GM21825 (cell line): Measurements from ENCODE around the gene NGEF.

Experiments used
- ATAC-seq: cut with Tn5 transposase; IDR thresholded peaks from one replicate; pipeline ENCODE4 v1.9.1; 2021; ENCODE audit warnings: mild to moderate bottlenecking, moderate library complexity; ENCODE audit not compliant: unreplicated experiment

The NGEF gene

GRCh38 chr2:232901736-232902578 is 111.1 kb downstream of the NGEF start:
- no peak for ATAC-seq

- ATAC-seq = no peak
These were observed 112.0 kb downstream of the NGEF start for GRCh38 chr2:232900811-232901735.

GRCh38 chr2:232898592-232899543 is 114.2 kb downstream of the NGEF start:
- no peak for ATAC-seq

- ATAC-seq = no peak
These were observed 115.3 kb downstream of the NGEF start for GRCh38 chr2:232897598-232898408.

GRCh38 chr2:232896720-232897597 is 116.1 kb downstream of the NGEF start:
- ATAC-seq = no peak

- ATAC-seq = no peak
These were observed 116.9 kb downstream of the NGEF start for GRCh38 chr2:232896111-232896510.

- no peak for ATAC-seq
These were observed 118.3 kb downstream of the NGEF start for GRCh38 chr2:232894746-232895145.

GRCh38 chr2:232894251-232894650 is 118.8 kb downstream of the NGEF start:
- ATAC-seq = no peak

- ATAC-seq = no peak
These were observed 119.2 kb downstream of the NGEF start for GRCh38 chr2:232893834-232894233.

- ATAC-seq = no peak
These were observed 120.2 kb downstream of the NGEF start for GRCh38 chr2:232892843-232893242.

- ATAC-seq = no peak
These were observed 120.8 kb downstream of the NGEF start for GRCh38 chr2:232892221-232892620.

GRCh38 chr2:232891621-232892071 is 121.4 kb downstream of the NGEF start:
- ATAC-seq = no peak

- ATAC-seq = no peak
These were observed 122.0 kb downstream of the NGEF start for GRCh38 chr2:232890896-232891601.

- no peak for ATAC-seq
These were observed 122.5 kb downstream of the NGEF start for GRCh38 chr2:232890536-232890895.

- ATAC-seq = no peak
These were observed 123.1 kb downstream of the NGEF start for GRCh38 chr2:232889876-232890401.

GRCh38 chr2:232888839-232889529 is 124.1 kb downstream of the NGEF start:
- no peak for ATAC-seq

- no peak for ATAC-seq
These were observed 124.8 kb downstream of the NGEF start for GRCh38 chr2:232888099-232888836.
